GM18505 (cell line): ENCODE data around the gene TNKS1BP1.
"Not testable (repeated sequence)": the region's sequence is repeated elsewhere in the genome, so short reads cannot be mapped to it uniquely, and the experiment has no call there.

Source experiments
- ATAC-seq: cut with Tn5 transposase; IDR thresholded peaks from one replicate; pipeline ENCODE4 v1.9.1; 2021; ENCODE audit not compliant: unreplicated experiment
- POLR2A ChIP-seq: IDR thresholded peaks from 4 replicates; pipeline ENCODE4 v1.6.1; 2011; ENCODE audit warnings: borderline replicate concordance; ENCODE audit not compliant: insufficient read depth, insufficient read length; ENCODE audit errors: extremely low read depth

The TNKS1BP1 gene

DNA sequence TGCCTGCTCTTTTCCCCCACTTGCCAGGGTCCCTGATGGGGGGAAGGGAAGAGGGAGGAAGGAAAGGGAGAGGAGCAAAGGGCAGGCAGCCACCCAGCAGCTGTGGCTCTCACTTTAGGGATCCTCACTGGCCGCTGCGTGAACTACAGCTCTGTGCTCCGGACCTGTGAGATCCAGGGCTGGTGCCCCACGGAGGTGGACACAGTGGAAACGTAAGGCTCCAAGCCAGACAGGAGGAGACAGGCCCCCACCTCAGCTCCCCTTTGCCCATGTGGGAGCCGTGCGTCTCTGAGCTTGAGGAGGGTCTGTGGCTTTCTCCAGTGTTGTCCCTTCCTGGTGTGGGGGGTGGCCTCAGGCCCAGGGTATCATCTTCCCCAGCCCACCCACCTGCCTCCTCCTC lies 23.3 kb upstream of the TNKS1BP1 start:
- ATAC-seq = no peak
- TF ChIP-seq POLR2A = no peak

DNA sequence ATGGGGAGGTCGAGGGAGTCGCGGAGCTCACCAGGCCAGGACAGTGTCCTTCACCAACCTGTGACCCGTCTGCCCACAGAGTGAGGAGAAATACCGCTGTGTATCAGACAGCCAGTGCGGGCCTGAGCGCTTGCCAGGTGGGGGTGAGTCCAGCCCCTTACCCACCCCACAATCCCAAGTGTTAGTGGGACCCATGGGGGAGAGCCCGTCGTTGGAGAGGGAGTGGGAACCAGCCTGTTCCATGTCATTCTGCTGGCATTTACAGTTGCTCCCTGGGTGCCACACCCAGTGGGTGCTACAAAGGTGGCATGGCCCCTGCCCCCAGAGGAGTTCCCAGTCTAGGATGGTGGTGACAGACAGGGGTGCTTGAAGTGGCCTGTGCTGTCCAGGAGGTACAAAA lies 22.6 kb upstream of the TNKS1BP1 start:
- TF ChIP-seq POLR2A = no peak
- ATAC-seq = no peak

GRCh38 chr11:57345555-57346211 lies 20.9 kb upstream of the TNKS1BP1 start:
- peak; percentile 60 for ATAC-seq
- TF ChIP-seq POLR2A = no peak

GRCh38 chr11:57344826-57345225 lies 20.1 kb upstream of the TNKS1BP1 start:
- no peak for TF ChIP-seq POLR2A
- ATAC-seq = no peak

DNA sequence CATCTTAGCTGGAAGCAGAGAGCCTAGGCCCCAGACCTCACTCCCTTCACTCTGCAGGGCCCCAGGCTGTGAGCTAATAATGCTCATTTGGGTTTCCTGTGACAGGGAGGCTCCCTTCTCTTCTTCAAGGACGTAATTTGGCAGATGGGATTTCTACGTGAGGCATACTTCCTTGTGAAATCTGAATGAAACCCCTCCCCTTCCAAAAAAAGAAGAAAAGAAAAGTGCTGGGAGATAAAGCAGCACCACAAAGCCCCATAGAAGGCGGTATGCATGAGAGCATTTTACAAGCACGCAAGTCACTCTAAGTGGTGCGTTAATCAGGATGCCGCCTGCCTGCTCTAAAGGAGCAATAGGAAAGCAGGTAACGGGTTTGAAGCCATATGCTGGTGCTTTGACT lies 19.1 kb upstream of the TNKS1BP1 start:
- TF ChIP-seq POLR2A = no peak
- ATAC-seq = no peak

DNA sequence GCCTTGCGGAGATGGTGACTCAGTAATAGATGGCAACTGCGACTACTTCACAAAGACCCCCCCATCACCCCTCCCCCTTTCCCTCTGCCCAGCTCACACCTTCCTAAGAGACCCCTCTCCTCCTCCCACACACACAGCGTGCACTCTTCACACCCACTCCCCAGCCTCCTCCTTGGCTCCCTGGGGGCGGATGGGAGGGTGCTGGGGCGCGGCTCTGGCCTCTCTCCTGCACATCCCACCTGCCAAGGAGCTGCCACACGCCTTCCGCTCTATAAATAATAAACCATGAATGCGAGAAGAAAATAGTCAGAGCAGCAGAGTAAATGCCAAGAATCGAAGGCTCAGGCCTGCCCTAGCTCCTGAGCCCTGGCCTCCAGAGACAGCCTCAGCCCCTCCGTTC lies 17.9 kb upstream of the TNKS1BP1 start:
- TF ChIP-seq POLR2A = no peak
- ATAC-seq = no peak

DNA sequence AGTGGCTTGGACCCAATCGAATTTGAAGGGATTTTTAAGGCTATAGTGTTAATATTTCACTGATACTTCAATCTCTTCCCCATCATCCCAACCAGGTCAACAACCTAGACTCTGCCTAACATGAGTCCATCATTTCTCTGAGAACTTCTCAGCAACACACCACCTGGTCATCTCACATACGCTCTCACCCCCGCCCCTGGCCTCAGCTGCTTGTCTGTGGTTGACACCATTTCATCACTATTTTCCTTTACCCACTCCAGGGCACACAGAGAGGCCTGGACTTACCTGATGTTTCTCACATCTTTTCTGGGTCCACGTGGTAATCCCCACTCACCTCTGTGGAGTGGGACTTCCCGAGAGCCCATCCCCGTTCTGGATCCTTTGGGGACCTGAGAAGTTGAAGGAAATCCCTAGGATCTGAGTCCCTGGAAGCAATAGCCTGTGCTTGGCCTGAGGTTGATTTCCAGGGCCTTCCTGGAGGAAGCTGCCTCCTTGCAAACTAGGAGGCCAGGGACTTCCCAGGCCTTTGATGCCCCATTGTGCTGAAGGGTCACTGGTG lies 16.6 kb upstream of the TNKS1BP1 start:
- no peak for ATAC-seq
- TF ChIP-seq POLR2A = no peak

DNA sequence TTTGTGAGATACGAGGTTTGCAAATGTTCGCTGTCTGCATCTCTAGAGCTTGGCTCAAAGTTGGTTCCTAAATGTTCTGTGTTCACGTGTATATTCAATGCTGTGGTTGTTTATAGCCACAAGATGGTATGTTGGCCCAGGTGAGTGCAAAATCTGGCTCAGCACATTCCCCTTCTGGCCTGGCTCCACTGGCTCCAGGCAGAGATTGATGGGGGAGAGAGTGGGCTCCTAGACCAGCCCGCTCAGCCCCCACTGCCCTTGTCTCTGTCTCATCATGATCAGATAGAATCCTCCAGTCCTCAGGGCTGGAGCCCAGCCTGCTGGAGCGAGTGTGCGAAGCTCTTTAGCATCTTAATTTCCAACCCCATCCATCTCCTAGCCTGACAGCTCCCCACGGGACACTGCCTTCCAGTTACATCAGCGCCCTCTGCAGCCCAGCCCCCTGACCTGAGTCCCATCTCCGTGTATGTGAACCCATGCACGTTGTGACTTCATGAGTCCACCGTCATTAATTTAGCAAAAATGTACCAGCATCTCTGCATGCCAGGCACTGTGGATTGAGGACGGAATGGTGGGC lies 15.4 kb upstream of the TNKS1BP1 start:
- TF ChIP-seq POLR2A = no peak
- ATAC-seq = no peak

- ATAC-seq = no peak
- TF ChIP-seq POLR2A = no peak
Measured at GRCh38 chr11:57339328-57339727, 14.6 kb upstream of the TNKS1BP1 start.

DNA sequence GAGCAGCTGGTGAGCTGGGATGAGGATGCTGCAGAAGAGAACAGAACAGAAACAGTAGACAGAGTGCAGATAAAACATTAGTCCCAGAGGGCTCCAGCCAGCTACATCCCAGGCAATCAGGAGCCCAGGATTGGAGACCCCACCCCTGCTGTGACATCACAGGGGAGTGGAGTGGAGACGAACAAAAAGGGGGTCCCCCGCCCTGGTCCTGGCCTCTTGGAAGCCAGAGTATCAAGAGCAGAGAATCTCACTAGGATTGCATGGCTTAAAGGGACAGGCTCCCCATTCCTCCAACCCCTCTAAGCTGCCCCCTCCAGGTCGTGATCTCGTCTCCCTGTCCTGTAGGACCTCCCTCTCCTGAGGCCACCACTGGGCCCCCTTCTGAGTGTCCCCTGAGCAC lies 13.4 kb upstream of the TNKS1BP1 start, which contains the start of gene P2RX3:
Gene P2RX3 (plus strand): TSS at position 211 of the 400 bp plus-strand sequence. CDS start 199 bp downstream, outside the sequence.
- no peak for ATAC-seq
- no peak for TF ChIP-seq POLR2A

- ATAC-seq = not testable (repeated sequence)
Measured at GRCh38 chr11:57336856-57337255, 12.1 kb upstream of the TNKS1BP1 start.

GRCh38 chr11:57336111-57336666 lies 11.4 kb upstream of the TNKS1BP1 start:
- ATAC-seq = no peak

DNA sequence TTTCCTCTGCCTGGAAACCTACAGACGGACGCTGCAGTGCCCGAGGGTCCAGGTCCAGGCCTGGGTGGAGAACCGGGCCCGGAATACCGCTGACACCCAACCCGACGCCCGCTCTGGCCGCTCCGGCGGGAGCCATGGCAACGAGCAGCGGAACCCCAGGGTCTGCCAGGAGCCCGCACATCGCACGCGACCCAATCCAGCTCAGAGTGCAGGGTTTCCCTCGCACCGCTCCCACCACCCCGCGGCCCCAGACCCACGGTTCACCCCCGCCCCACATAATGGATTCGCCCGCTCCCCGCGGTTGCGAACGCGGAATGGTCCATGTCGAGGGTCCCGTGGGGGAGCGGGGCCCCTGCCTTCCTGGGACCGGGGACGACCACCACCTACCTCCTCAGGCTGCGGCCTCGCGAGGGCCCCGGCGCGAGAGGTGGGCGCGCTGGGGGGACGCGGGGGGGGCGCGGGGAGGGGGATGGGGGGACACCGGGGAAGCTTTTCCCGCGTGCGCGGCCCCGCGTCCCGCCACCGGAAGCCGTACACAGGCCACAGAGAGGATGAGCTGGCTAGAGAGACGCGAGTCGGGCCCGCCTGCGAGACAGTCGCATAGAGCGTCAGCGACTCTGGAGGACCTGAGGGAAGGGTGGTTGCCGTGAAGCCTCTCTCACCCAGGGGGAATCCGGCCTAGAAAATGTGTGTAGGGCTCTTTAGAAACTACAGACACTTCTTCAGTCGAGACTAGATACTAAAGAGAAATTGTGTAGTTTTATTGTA lies 10.8 kb upstream of the TNKS1BP1 start, which contains the start of gene SSRP1:
Gene SSRP1 (minus strand): TSS at position 550 of the 768 bp plus-strand sequence. CDS start 771 bp downstream, outside the sequence.
- TF ChIP-seq POLR2A = peak; percentile 82

More at GRCh38 chr11:57336111-57336666, 11.4 kb upstream of the TNKS1BP1 start:
- no peak for TF ChIP-seq POLR2A

More for the DNA sequence above, 10.8 kb upstream of the TNKS1BP1 start, which contains the start of gene SSRP1:
- peak; percentile 99 for ATAC-seq
